Skeletal muscle satellite cell (primary cell): ENCODE results near the gene SLC25A1.

Experiments used
- H3K27me3 ChIP-seq: 2 replicates; pipeline ENCODE4 v1.7.0; 2013; ENCODE audit warnings: low read length; ENCODE audit not compliant: control insufficient read depth, insufficient read depth
- H3K36me3 ChIP-seq: 2 replicates; pipeline ENCODE4 v1.7.0; 2013; ENCODE audit warnings: mild to moderate bottlenecking, control low read depth, low read length; ENCODE audit not compliant: insufficient read depth
- H3K4me1 ChIP-seq: 2 replicates; pipeline ENCODE4 v1.7.0; 2013; ENCODE audit warnings: low read length; ENCODE audit not compliant: control insufficient read depth, insufficient read depth
- H3K4me2 ChIP-seq: 2 replicates; pipeline ENCODE4 v1.7.0; 2013; ENCODE audit warnings: mild to moderate bottlenecking, low read length
- H3K4me3 ChIP-seq: 2 replicates; pipeline ENCODE4 v1.7.0; 2013; ENCODE audit warnings: low read length
- H3K9ac ChIP-seq: 2 replicates; pipeline ENCODE4 v1.7.0; 2013; ENCODE audit warnings: mild to moderate bottlenecking, low read depth, low read length, moderate library complexity
- H3K9me3 ChIP-seq: replicated peaks from 2 replicates; pipeline ENCODE4 v1.7.0; 2013; ENCODE audit warnings: mild to moderate bottlenecking, control low read depth, low read length

The SLC25A1 gene

GRCh38 chr22:19177164-19178064, 1.1 kb downstream of the SLC25A1 start:
- Histone ChIP-seq H3K27me3 (no peaks in the 10 kb centered on the region), H3K9ac (peak overlapping the region; percentile 87), H3K4me1 (peaks cover 50% of the 10 kb centered on the region), H3K9me3 (no peaks in the 10 kb centered on the region), H3K4me3 (peak overlapping the region; percentile 96), H3K4me2 (peak overlapping the region; percentile 92), H3K36me3 (peaks cover 14% of the 10 kb centered on the region)

GRCh38 chr22:19176732-19177131, 1.8 kb downstream of the SLC25A1 start:
- H3K36me3 ChIP-seq: peaks cover 14% of the 10 kb centered on the region
- H3K27me3 ChIP-seq: no peaks in the 10 kb centered on the region
- H3K4me1 ChIP-seq: peaks cover 54% of the 10 kb centered on the region
- H3K9ac ChIP-seq: peak overlapping the region; percentile 87
- H3K4me2 ChIP-seq: peak overlapping the region; percentile 92
- peak overlapping the region; percentile 96 for H3K4me3 ChIP-seq
- H3K9me3 ChIP-seq: no peaks in the 10 kb centered on the region

GRCh38 chr22:19176175-19176643, 2.3 kb downstream of the SLC25A1 start:
- Histone ChIP-seq H3K9me3 (no peaks in the 10 kb centered on the region), H3K36me3 (peaks cover 14% of the 10 kb centered on the region), H3K9ac (no peak overlapping the region), H3K4me3 (no peak overlapping the region), H3K4me2 (peak overlapping the region; percentile 92), H3K4me1 (peaks cover 54% of the 10 kb centered on the region), H3K27me3 (no peaks in the 10 kb centered on the region)

- H3K36me3 ChIP-seq: peaks cover 14% of the 10 kb centered on the region
- no peaks in the 10 kb centered on the region for H3K27me3 ChIP-seq
- peaks cover 57% of the 10 kb centered on the region for H3K4me1 ChIP-seq
- no peak overlapping the region for H3K9ac ChIP-seq
- H3K4me3 ChIP-seq: no peak overlapping the region
- H3K4me2 ChIP-seq: no peak overlapping the region
- no peaks in the 10 kb centered on the region for H3K9me3 ChIP-seq
Observed at GRCh38 chr22:19175602-19176174, 2.8 kb downstream of the SLC25A1 start.

- H3K9me3 ChIP-seq: no peaks in the 10 kb centered on the region
- peak overlapping the region; percentile 25 for H3K9ac ChIP-seq
- peak overlapping the region; percentile 45 for H3K4me2 ChIP-seq
- peaks cover 62% of the 10 kb centered on the region for H3K4me1 ChIP-seq
- H3K4me3 ChIP-seq: peak overlapping the region; percentile 11
- H3K27me3 ChIP-seq: peaks cover 2% of the 10 kb centered on the region
- H3K36me3 ChIP-seq: peaks cover 14% of the 10 kb centered on the region
Observed at GRCh38 chr22:19175026-19175601, 3.4 kb downstream of the SLC25A1 start.

GRCh38 chr22:19174106-19175025, 4.2 kb downstream of the SLC25A1 start:
- Histone ChIP-seq H3K4me2 (peak overlapping the region; percentile 45), H3K4me1 (peaks cover 66% of the 10 kb centered on the region), H3K27me3 (peaks cover 9% of the 10 kb centered on the region), H3K4me3 (peak overlapping the region; percentile 11), H3K36me3 (peaks cover 14% of the 10 kb centered on the region), H3K9ac (peak overlapping the region; percentile 25), H3K9me3 (no peaks in the 10 kb centered on the region)

GRCh38 chr22:19173047-19174035, 5.2 kb downstream of the SLC25A1 start:
- Histone ChIP-seq H3K36me3 (peaks cover 14% of the 10 kb centered on the region), H3K9me3 (no peaks in the 10 kb centered on the region), H3K9ac (peak overlapping the region; percentile 100), H3K27me3 (peaks cover 20% of the 10 kb centered on the region), H3K4me1 (peaks cover 61% of the 10 kb centered on the region), H3K4me2 (peak overlapping the region; percentile 99), H3K4me3 (peak overlapping the region; percentile 90)

- Histone ChIP-seq H3K27me3 (peaks cover 29% of the 10 kb centered on the region), H3K36me3 (peaks cover 14% of the 10 kb centered on the region), H3K4me2 (peak overlapping the region; percentile 99), H3K9me3 (no peaks in the 10 kb centered on the region), H3K4me3 (peak overlapping the region; percentile 90), H3K4me1 (peaks cover 57% of the 10 kb centered on the region), H3K9ac (peak overlapping the region; percentile 100)
Observed at GRCh38 chr22:19172213-19173046, 6.1 kb downstream of the SLC25A1 start.

GRCh38 chr22:19169947-19170318, 8.6 kb downstream of the SLC25A1 start:
- peaks cover 39% of the 10 kb centered on the region for H3K27me3 ChIP-seq
- peak overlapping the region; percentile 76 for H3K4me2 ChIP-seq
- H3K36me3 ChIP-seq: no peaks in the 10 kb centered on the region
- H3K4me3 ChIP-seq: peak overlapping the region; percentile 60
- H3K4me1 ChIP-seq: peaks cover 43% of the 10 kb centered on the region
- H3K9me3 ChIP-seq: no peaks in the 10 kb centered on the region
- peak overlapping the region; percentile 69 for H3K9ac ChIP-seq
